Cardiac muscle cell (in vitro differentiated cells and primary cell): ENCODE results near the gene EFHC1. TPM values are rescaled to one million over a fixed set of nuclear protein-coding genes. Genes with fewer than 3 reads are reported as not detected.

Experiments
- DNase-seq, 2 donors: peaks; one replicate each; pipeline versions ENCODE4 v3.0.0 to v3.0.0-alpha.2; 2010 to 2017; ENCODE audit warnings: low read depth in 1 of 2, low spot score in 1 of 2
- H3K27ac ChIP-seq: fragments of 200-600 bp; sonication (generic); 2 replicates; pipeline ENCODE4 v1.5.1; 2016
- H3K27me3 ChIP-seq: fragments of 200-600 bp; sonication (generic); 2 replicates; pipeline ENCODE4 v1.6.0; 2016; ENCODE audit warnings: control low read depth
- H3K36me3 ChIP-seq: fragments of 200-600 bp; sonication (generic); 2 replicates; pipeline ENCODE4 v1.5.1; 2016; ENCODE audit warnings: control low read depth
- H3K4me1 ChIP-seq: fragments of 200-600 bp; sonication (generic); 2 replicates; pipeline ENCODE4 v1.8.1; 2017; ENCODE audit warnings: low read depth, mild to moderate bottlenecking, mixed run types
- H3K4me3 ChIP-seq: fragments of 200-600 bp; sonication (generic); 2 replicates; pipeline ENCODE4 v1.5.1; 2016; ENCODE audit warnings: mild to moderate bottlenecking
- H3K9me3 ChIP-seq: fragments of 200-600 bp; sonication (generic); 2 replicates; pipeline ENCODE4 v1.5.1; 2017; ENCODE audit warnings: low read depth, mild to moderate bottlenecking, control low read depth
- polyA plus RNA-seq: library from polyadenylated mRNA; unstranded; fragments of >200 nt; fragmentation: Nextera tagmentation; extraction: Ambion mirVana; gene quantifications from 2 replicates; pipeline ENCODE4 v1.2.1, GENCODE V29; 2016
- total RNA-seq: library from RNA; depleted of rRNA; stranded (reverse); fragments of >200 nt; gene quantifications from 2 replicates; pipeline ENCODE4 v1.2.3, GENCODE V29; 2016
- TF ChIP-seq, protein P1 (sequence below): IDR thresholded peaks from 2 replicates; pipeline ENCODE4 v1.5.1; 2012; ENCODE audit warnings: low read depth, mild to moderate bottlenecking, low read length

The EFHC1 gene
- total and polyA plus RNA-seq, 2 experiments from 2014 or later: 21.0 to 22.7 TPM

DNA sequence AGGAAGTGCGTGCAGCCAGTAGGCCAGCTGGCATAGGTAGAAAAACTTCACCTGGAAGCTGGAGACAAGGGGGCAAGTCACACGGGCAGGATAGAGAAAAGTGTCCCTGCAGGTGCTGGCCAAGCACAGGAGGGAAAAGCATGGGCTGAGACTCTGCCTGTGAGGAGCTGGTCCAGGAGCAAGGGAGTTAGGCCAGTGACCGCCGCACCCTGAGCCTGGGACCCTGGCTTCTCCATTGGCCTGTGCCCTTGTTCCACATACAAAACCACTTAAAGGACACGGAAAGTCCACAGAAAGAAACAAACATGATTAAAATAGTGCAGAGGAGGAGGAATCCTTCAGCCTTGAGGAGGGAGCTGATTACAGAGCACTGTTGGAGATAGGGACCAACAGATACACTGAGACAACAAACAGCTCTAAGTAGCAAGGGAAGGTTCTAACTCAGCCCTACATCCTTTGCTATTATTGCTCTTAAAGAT is 88.2 kb downstream of the EFHC1 start:
- no peaks in the 10 kb centered on the region for H3K36me3 ChIP-seq

DNA sequence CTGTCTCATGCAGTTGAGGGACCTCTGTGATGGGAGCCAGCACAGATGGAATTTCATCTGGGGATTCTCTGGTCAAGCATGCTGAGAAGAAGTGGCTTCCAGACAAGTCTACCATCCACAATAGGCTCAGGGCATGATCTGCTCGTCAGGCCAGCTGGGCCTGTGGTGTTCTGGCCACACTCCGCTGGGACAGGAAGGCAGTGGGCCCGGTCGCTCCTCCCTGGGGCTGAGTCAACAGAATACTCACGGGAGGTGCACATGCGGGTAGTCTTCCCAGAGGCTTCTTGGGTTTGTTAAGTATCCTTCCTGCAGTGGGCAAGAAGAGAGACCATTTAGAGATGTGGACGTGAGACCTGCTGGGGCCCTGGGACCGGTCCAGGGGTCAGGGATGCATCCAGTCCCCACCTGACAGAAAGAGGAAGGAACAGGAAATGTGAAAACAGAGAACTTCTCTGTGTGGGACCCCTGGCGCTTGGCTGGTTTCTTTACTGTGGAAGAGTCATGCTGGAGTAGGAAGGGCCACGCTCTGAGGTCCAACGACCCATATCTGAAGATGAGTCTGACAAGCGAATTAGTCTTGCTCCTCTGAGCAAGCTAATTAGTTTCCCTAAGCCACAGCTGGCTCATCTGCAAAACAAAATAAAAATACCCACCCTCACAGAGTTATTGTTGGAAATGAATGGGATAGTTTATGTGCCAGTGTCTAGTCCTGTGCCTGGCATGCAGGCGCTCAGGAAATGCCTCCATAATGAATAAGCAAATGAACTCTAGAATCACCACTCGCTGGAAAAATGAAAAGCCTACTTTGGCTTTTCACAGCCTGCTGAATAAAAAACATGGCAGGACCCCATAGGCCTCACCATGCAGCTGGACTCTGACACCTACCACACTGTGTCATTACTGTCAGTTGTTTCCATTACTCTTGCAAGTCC is 89.4 kb downstream of the EFHC1 start:
- Histone ChIP-seq H3K4me1 (no peaks in the 10 kb centered on the region), H3K36me3 (no peaks in the 10 kb centered on the region)
- no peak for DNase-seq

More for the DNA sequence above, 88.2 kb downstream of the EFHC1 start:
- H3K4me3 ChIP-seq: no peak overlapping the region
- H3K27me3 ChIP-seq: no peaks in the 10 kb centered on the region
- TF ChIP-seq, protein P1, sequence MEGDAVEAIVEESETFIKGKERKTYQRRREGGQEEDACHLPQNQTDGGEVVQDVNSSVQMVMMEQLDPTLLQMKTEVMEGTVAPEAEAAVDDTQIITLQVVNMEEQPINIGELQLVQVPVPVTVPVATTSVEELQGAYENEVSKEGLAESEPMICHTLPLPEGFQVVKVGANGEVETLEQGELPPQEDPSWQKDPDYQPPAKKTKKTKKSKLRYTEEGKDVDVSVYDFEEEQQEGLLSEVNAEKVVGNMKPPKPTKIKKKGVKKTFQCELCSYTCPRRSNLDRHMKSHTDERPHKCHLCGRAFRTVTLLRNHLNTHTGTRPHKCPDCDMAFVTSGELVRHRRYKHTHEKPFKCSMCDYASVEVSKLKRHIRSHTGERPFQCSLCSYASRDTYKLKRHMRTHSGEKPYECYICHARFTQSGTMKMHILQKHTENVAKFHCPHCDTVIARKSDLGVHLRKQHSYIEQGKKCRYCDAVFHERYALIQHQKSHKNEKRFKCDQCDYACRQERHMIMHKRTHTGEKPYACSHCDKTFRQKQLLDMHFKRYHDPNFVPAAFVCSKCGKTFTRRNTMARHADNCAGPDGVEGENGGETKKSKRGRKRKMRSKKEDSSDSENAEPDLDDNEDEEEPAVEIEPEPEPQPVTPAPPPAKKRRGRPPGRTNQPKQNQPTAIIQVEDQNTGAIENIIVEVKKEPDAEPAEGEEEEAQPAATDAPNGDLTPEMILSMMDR: no peak
- no peaks in the 10 kb centered on the region for H3K4me1 ChIP-seq
- H3K27ac ChIP-seq: no peak overlapping the region
- H3K9me3 ChIP-seq: no peaks in the 10 kb centered on the region
- no peak for DNase-seq

DNA sequence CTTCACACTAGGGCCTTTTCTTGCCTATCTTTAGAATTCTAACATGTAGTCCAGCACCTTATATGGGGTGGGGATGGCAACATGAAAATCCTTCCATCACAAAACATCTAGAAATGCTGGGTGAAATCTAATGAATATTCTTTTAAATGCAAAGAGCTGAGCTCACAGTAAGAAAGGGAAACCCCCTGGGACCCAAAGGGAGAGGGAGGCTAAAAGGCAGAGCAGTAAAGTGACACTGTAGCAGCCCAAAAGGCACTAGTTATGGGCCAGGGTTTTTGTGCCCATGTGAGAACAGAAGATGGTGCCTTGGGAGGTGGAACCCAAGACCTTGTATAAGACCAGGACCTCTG is 90.0 kb downstream of the EFHC1 start:
- H3K4me1 ChIP-seq: no peaks in the 10 kb centered on the region
- no peaks in the 10 kb centered on the region for H3K36me3 ChIP-seq
- no peak overlapping the region for H3K27ac ChIP-seq
- TF ChIP-seq, protein P1: no peak
- no peak overlapping the region for H3K4me3 ChIP-seq
- DNase-seq: no peak
- H3K27me3 ChIP-seq: no peaks in the 10 kb centered on the region
- no peaks in the 10 kb centered on the region for H3K9me3 ChIP-seq

More for the DNA sequence above, 89.4 kb downstream of the EFHC1 start:
- H3K27ac ChIP-seq: no peak overlapping the region
- no peaks in the 10 kb centered on the region for H3K27me3 ChIP-seq
- no peaks in the 10 kb centered on the region for H3K9me3 ChIP-seq
- H3K4me3 ChIP-seq: no peak overlapping the region
- TF ChIP-seq, protein P1: no peak

DNA sequence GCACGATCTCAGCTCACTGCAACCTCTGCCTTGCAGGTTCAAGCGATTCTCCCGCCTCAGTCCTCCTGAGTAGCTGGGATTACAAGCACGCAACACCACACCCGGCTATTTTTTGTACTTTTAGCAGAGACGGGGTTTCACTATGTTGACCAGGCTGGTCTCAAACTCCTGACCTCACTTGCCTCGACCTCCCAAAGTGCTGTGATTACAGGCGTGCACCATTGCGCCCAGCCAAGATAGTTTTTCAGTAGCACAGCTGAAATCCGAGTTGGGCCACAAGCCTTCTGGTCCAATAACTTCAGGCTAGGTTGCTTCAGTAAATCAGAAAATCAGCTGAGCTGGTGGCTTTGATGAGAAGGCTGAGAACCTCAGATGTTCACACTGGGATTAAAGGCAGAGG is 91.0 kb downstream of the EFHC1 start:
- Histone ChIP-seq H3K27ac (no peak overlapping the region), H3K4me3 (no peak overlapping the region), H3K9me3 (no peaks in the 10 kb centered on the region), H3K4me1 (no peaks in the 10 kb centered on the region), H3K27me3 (no peaks in the 10 kb centered on the region), H3K36me3 (no peaks in the 10 kb centered on the region)
- DNase-seq: no peak
- TF ChIP-seq, protein P1: no peak

DNA sequence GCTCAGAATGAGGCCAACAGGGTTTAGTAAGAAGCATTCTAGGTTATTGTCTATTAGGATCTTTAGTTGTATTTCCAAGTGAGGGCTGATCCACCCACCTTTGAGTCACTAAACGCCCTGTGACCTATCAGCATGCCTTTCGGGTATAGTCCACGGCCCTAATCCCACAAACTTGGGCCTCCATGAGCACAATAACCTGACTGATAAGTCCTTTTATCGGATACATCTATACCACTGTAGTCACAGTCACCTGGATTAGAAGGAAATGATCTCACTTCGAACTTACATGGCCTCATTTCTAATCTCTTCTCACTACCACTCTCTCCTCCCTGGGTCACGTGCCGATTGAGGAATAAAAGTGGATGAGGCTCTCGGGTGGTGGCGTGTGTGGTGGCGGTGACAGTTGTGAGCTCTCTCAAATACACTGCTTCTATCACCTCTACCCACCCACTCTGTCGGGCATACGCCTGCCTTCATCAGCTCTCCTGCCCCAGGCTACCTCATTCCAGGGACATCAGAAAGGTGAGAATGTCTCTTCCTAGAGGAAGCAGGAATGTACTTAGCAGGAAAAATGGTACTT is 91.5 kb downstream of the EFHC1 start:
- H3K36me3 ChIP-seq: no peaks in the 10 kb centered on the region
- DNase-seq: no peak

More for the DNA sequence above, 91.5 kb downstream of the EFHC1 start:
- Histone ChIP-seq H3K4me3 (no peak overlapping the region), H3K27ac (no peak overlapping the region), H3K4me1 (no peaks in the 10 kb centered on the region), H3K27me3 (no peaks in the 10 kb centered on the region), H3K9me3 (no peaks in the 10 kb centered on the region)
- TF ChIP-seq, protein P1: no peak
